Cerebellar cortex (tissue), 1 donor: ENCODE results near the gene EFR3B.
A peak's percentile ranks its signal among the peaks of the same experiment; 100 is the strongest.
"Not testable (repeated sequence)": the region's sequence is repeated elsewhere in the genome, so short reads cannot be mapped to it uniquely, and the experiment has no call there.

ENCODE experiments used
- DNase-seq: peaks from one replicate; pipeline ENCODE4 v3.0.0-alpha.2; 2015; ENCODE audit warnings: low spot score

The EFR3B gene

DNA sequence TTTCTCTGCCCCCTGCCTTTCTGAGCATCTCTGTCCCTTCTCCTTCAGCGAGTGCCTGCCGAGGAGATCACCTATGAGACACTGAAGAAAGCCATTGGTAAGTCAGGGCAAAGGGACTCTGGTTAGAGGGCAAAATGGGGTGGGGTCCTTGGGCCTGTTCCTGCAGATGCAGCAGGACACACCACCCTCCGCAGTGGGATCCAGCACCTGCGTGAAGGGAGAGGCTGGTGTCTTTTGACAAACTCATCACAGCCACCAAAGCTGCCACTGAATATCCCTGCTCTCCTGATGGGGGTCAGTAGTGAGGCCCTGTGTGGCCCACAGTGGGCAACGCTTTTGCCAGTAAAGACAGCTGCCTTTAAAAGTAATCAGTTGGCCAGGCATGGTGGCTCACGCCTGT lies 107.8 kb downstream of the EFR3B start:
- DNase-seq, result no peak

DNA sequence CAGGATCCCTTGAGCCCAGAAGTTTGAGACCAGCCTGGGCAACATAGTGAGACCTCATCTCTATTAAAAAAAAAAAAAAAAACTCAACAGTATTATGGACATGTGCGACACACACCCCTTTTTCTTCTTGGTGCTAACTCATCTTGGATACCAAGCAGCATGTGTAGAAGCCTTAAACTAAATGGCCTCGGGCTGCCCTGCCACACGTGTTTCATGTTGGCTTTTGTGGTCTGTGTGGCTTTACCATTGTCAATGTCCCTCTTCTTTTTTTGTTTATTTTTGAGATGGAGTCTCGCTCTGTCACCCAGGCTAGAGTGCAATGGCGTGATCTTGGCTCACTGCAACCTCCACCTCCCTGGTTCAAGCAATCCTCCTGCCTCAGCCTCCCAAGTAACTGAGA lies 109.1 kb downstream of the EFR3B start:
- DNase-seq, result not testable (repeated sequence)

DNA sequence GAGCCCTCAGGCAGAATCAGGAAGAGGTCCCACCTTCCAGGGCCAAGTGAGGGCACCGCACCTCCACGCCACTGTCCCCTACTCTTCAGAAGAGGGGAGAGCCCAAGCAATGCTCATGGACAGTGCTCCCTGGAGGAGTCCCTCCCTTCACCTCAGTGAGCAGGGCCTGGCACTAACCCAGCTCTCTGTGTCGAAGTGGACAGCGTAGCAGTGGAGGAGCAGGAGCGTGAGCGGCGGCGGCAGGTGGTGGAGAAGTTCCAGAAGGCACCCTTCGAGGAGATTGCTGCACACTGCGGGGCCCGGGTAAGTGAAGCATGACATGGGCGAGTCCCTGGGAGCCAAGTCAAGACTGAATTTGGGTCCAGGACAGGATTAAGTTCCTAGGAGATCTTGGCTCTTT lies 109.8 kb downstream of the EFR3B start:
- no peak for DNase-seq

DNA sequence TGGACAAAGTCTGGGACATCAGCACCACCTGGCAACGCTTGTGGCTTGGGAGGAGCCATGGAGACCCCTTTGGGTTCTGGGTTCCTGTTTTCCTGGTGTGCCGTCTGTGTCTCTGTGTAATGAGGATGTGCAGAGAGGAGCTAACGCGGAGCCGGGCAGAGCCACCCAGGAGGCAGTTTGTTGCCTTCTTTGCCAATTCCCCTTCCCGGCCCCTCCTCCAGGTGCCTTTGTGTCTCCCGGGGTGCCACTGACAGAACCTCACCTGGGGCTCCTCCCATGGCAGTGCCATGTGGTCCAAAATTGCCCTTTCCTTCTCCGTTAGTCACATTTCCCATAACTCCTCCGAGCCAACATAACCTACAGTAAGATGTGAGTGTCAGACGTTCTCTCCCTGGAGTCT lies 113.5 kb downstream of the EFR3B start:
- no peak for DNase-seq

DNA sequence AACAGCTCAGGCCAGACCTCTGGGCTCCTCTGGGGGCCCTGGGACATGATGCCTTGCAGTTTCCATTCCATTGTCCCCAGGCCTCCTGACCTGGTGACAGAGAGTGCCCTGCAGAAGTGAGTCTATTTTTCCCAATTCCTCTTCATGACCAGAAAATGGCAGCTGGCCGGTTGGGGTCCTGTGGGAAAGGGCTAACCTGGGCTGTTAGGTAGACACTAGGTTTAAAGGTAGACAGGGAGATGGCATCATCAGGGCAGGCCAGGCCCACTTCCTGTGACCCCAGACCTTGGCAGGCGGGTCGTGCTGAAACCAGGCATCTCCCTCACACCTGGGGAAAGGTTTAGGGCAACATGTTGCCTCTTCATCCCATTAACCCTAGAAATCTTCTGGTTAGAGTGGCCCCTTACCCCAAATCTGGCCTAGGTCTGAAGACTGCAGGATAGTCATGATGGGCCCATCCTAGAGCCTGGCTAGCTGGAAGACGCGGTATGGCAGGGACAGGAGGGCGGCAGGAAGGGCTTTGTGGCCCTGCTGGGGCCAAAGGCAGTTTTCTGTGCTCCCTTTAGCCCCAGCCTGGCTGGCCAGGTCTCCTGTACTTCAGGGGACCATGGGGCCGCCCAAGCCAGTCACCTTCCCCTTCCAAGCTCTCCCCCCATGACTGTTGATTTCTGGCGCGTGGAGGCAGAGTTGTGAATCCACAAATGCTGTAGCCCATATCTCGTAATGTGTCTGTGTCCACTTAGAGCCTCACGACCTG lies 116.4 kb downstream of the EFR3B start:
- DNase-seq, result no peak

DNA sequence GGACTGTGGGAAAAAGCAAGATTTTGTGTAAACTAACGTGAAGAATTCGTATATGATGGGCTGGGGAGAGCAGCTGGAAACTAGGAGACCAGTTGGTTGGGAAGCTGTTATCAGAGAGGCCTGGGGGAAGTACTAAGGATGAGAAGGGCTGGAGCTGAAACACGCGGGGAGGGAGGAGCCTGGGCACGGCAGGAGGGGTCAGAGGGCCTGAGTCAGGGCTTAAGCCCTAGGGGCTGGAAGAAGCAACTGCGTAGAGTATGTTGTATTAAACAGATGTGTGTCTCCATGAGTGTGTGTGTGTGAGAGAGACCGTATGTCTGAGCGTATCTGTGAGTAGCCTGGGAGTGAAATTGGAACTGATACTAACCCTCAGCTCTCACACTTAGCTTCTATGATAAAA lies 118.1 kb downstream of the EFR3B start:
- no peak for DNase-seq

DNA sequence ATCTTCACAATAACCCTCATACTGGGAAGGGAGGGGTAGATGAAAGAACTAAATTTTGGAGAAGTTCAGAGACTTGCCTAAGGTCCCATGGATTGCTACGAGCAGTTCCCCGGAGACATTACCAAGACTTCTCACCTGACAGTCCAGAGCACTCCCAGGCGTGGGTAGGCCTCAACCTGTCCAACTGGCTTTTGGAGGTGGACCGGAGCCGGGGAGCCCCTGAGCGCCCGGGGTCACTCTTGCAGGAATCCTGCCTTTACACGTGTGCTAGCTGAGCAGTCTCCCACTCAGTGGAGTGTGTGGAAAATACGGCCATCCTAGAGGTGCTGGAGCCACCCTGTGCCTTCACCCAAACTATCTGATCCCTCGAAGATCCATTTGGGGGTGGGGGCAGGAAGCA lies 118.5 kb downstream of the EFR3B start:
- no peak for DNase-seq

DNA sequence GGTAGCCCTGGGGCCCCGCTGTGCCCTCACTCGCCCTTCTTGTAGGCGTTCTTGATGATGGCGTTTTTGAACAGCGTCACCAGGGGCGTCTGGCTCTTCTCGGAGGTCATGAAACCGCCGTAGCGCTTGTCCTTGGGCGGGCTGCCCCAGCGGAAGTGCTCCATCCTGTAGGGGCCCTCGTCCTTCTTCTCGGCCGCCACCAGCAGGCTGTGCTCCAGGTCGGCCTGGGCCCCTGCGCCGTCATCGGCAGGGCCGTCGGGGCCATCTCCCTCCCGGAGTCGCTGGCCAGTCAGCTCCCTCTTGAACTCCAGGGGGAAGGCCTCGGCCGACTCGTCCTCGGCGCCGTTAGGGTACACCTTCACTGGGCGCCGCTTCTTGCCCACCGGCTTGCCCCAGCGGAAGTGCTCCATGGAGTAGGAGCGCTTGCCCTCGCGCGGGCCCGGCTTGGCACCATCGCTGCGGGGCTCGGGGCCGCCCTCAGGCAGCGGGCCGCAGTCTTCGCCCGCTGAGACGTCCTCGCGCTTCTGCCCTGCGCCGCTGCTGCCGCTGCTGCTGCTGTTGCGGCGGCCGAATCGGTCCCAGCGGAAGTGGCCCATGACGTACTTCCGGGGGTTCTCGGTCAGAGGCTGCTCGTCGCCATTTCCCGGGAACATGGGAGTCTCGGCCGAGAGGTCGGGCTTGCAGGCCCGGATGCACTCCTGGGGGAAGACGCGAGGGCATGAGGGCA lies 119.3 kb downstream of the EFR3B start:
- peak; percentile 21 for DNase-seq

DNA sequence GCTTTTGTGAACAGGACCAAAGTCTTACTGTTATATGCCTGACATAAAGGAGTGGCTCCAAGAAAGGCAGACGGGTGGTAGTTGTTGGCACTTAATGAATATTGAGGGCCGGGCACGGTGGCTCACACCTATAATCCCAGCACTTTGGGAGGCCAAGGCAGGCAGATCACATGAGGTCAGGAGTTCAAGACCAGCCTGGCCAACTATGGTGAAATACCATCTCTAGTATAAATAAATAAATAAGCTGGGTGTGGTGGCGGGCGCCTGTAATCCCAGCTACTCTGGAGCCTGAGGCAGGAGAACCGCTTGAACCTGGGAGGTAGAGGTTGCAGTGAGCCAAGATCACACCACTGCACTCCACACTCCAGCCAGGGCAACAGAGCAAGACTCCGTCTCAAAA lies 120.2 kb downstream of the EFR3B start:
- DNase-seq, result not testable (repeated sequence)

DNA sequence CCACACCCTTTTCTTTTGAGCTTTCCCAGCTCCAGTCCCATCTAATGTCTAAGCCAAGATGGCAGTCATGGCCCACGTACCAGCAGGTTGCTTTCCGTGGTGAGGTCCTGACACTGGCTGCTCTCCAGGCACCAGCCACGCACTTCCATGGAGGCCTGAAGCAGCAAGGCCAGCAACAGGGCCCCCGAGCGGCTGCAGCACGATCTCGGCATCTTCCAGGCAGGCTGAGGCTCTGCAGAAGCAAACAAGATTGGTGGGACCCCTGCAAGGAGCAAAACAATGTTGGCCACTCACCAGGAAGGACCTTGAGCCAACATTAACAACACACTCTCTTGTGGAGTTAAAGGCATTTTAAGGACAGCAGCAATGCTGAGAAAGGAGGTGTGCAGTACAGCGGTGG lies 122.7 kb downstream of the EFR3B start:
- no peak for DNase-seq

DNA sequence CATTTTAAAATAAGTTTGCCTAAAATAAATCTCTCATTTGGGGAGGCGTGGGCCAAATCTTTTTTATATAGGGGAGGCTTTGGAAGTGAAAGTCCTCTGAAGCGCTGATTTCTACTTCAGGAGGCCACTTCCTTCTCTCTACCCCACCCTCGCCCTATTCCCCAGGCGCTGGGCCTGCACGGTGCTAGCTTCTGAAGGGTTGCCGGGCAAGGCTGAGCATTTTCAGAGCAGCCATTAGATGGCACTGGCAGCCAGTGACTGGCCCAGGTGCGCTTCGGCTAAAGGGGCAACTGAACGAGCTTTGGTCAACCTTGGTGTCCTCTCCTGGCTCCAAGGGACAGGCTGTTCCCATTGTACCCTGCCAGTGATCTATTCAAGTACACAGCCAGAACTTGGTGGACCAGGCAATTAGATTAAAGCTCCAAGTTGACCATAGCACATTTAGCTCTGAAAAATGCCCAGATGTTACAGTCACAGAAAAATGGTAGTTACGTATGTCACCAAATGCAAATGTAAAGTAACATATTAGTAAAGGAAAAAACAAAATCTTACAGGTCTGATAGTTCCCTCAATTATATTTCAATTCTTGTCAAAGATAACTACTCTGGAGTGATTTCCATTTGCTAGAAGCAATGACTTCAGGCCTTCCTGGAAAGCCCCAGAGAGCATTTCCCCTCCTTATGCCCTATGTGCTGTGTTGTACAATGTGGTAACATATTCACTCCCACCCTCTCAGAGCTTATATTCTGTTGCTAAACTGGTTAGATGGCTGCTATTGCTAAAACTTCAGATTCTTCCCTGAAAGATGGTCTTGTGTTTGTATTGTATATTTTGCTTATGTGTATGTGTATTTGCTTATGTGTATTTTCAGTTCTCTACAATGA lies 124.4 kb downstream of the EFR3B start:
- no peak for DNase-seq

DNA sequence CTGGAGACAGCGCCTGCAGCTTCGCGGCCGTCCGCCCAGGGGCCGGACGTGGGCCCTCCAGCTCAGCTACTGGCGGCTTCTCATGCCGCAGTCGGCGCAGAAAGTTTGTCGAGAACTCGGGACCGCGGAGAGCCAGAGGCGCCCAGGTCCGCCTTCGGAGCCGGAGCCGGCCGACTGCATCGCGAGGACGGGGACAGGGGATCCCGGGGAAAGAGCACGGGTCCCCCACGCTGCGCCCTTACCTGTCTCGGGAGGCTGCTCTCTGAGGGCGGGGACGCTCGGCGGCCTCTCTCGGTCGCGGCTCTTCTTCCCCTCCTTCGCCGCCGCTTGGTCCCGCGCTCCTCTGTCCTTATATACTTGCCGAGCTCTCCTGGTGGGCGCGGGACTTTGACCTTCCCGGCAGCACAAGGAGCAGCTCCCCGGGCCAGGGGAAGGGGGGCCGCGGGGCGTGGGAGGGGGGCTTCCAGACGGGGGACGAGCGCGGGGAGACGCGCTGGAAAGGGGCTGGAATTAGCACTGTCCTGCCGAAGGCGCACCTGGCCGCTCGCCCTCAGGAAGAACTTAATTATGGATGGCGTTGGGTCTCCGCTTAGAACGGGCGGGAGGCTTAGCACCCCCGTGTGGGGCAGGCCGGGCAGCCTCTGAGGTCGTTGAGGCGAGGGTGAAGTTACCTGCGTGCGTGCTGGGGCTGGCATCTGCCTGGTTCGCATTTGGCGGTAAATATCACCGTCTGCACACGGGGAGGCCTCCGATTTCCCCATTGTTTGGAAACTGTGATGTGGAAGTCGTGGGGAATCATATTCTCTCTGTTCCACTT lies 126.6 kb downstream of the EFR3B start, which contains the start of gene POMC:
Gene POMC, minus strand, starts transcription at position 325 of the 817 bp plus-strand sequence. CDS start 3,808 bp downstream, outside the sequence.
- DNase-seq, result no peak

DNA sequence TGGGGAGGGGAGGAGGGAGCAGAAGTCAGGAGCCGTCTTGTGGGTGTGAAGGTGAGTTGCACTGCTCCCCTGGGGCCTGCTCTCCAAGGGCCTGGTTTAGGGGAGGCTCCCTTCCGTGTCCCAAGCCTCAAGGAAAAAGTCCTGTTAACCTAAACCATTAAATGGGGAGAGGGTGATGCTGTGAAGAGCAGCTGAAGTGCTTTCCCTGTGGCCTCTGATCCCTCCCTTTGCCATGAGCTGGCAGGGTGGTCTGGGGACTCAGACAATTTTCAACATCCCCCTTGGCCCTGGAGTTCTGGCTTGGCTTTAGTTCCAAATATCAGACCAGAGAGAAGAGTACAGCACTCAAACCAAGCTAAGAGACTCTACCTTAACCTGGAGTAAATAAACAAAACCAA lies 127.2 kb downstream of the EFR3B start:
- no peak for DNase-seq

DNA sequence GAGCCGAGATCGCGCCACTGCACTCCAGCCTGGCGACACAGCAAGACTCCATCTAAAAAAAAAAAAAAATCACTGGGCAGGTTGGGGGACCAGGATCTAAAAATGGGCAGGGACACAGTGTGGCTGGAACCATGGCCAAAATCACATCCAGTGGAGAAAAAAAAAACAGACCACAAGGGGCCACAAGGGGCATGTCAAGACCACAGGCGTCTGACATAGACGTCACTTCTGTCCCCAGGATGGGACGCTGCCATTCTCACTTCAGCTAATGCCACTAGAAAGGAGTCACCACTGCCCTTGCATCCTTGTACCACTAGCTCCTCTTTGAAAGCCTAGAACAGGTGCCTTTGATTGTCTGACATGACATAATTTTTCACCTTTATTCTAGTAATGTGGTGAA lies 129.0 kb downstream of the EFR3B start:
- DNase-seq, result no peak

DNA sequence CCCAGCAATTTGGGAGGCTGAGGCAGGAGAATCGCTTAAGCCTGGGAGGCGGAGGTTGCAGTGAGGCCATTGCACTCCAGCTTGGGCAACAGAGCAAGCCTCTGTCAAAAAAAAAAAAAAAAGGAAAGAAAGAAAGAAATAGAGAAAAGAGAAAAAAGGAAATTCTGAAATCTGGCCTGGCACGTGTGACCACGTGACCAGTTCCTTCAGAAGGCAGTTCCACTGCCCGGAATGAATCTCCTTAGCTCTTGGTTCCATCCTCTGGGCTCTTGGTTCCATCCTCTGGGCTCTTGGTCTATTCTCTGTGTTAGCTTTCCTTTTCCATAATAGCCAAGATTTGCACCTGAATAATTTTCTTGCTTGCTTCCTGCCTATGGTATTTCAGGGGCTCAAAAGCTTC lies 131.8 kb downstream of the EFR3B start:
- DNase-seq, result no peak

DNA sequence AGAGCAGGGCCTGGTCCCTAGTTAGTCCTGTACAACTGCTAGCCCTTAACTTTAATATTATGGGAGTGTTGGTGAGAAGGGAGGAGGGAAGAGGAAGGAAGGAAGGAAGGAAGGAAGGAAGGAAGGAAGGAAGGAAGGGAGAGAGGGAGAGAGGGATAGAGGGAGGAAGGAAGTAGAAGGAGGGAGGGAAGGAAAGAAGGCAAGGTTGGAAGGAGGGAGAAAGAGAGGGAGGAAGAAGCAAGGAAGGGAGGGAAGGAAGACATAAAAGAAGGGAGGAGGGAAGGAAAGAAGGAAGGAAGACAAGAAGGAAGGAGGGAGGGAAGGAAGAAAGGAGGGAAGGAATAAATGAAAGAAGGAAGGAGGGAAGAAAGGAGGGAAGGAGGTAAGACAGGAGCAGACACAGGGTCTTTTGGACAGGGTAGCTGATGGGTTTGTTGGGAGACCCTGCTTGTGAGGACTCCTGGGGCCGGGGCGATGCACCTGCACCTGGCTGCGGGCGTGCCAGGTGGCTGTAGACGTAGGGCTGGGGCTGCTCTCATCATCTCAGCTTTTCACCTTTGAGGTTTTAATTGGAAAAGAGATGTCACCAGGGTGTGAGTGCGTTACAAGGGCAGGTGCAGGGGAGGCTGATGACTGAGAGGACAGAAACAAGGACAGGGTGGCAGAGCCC lies 132.5 kb downstream of the EFR3B start:
- no peak for DNase-seq

DNA sequence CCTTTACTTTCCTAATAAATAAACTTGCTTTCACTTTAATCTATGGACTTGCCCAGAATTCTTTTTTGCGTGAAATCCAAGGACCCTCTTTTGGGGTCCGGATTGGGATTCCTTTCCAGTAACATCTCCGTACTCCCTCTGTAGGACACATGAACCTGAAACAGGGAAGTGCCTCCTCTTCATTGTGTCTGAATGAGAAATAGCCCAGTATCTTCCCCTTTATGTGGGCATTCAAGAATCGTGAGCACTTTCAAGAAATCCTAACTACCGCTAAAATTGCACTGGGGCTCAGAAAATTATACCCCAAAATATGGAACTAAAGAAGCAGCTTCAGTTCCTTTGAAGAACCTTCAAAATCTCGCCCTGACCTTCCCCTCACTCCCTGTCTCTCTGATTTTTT lies 134.3 kb downstream of the EFR3B start:
- no peak for DNase-seq

DNA sequence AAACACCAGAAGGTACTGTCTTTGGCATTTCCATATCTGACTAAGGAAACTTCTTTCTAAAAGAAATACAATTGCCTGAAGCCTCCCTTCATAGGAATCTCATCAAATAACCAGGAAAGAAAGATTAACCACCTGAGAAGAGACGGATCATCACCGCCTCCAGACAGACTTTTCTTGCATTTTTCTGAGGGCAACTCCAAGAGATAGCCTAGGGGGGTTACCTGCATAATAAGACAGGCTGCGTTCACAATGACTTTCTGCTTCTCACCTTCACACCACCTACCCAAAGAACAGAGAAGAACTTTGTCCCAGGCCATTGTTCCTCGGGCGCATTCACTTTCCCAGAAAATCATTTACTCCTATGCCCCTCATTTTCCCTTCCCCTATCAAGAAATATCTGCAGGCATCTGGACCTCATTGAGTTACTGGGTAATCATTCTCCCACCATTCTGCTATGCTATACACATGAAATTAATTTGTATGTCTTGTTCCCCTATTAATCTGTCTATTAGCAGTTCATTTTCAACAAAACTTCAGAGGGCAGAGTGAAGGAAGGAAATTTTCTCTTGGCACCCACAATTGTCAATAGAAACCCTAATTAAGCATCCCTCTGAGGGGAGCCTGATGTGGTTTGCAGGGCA lies 134.8 kb downstream of the EFR3B start:
- no peak for DNase-seq

DNA sequence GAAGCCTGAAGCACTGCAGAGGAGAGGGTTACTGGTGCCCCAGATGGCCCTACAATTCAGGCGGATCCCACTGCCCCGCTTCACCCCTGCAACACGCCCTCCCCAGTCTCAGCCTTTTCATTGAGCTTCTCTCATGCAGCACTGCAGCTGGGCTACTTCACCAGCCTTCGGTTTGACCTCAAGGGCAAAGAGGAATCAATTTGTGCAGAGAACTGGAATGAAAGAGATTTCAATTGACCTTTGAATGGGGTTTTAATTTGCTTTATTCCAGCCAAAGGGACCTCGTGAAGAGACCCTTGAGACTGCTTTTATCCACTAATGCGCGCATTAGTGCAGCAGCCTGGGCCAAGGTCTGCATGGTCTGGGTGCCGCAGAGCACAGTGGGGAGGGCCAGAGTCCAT lies 135.3 kb downstream of the EFR3B start:
- no peak for DNase-seq

DNA sequence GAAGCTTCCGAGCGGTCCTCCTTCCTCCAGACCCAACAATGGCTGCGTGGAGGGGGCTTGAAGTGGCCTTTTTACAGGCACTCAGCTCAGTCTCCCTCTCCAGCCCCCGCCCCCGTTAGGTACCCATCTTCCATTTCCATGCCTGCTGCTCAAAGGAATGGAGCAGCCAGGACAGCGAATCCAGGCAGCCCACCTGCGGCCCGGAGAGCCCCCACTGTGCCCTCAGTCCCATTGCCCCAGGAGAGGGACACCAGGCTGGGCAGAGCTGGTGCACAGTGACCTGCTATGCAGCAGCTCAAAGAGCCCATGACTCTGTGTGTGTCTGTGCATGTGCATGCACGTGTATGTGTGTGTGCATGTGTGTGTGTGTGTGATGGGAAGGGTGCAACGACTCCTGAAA lies 137.1 kb downstream of the EFR3B start:
- no peak for DNase-seq

DNA sequence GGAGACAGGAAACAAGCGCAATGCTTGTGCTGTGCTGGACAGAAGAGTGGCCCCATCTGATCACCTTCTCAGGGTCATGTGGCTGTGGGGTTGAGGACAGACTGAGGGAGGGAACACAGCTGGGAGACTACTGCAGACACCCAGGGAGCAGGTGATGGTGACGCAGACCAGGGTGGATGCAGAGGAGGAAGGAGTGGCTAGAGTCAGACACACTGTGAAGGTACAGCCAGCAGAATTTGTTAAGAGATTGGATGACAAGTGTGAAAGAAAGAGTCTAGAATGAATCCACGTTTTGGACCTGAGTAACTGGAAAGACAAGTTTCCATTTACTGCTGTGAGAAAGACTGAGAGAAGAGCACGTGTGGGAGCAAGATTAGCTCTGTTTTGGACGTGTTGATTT lies 142.4 kb downstream of the EFR3B start:
- no peak for DNase-seq
